ENCODE measurements around the gene R3HDM4.

R3HDM4 gene

DNA sequence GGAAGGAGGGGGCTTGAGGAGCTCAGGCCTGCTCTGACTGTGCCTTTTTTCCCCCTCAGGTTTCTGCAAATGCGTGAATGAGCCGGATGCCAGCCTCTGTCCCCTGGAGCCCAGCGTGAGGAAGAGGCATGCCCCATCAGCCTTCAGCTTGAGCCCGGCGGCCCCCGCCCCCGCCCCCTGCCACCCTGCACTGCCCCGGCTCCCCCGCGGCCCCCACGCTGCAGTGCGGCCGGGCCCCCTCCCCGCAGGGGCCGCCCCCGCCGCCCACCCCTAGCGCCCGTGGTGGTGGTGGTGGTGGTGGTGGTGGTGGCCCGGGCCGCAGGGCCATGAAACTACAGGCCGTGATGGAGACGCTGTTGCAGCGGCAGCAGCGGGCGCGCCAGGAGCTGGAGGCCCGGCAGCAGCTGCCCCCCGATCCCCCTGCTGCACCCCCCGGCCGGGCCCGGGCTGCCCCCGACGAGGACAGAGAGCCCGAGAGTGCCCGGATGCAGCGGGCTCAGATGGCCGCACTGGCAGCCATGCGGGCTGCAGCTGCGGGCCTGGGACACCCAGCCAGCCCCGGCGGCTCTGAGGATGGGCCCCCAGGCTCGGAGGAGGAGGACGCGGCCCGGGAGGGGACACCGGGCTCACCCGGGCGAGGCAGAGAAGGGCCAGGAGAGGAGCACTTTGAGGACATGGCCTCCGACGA lies 16.3 kb upstream of the R3HDM4 start:
- DNase-seq, result no peak

DNA sequence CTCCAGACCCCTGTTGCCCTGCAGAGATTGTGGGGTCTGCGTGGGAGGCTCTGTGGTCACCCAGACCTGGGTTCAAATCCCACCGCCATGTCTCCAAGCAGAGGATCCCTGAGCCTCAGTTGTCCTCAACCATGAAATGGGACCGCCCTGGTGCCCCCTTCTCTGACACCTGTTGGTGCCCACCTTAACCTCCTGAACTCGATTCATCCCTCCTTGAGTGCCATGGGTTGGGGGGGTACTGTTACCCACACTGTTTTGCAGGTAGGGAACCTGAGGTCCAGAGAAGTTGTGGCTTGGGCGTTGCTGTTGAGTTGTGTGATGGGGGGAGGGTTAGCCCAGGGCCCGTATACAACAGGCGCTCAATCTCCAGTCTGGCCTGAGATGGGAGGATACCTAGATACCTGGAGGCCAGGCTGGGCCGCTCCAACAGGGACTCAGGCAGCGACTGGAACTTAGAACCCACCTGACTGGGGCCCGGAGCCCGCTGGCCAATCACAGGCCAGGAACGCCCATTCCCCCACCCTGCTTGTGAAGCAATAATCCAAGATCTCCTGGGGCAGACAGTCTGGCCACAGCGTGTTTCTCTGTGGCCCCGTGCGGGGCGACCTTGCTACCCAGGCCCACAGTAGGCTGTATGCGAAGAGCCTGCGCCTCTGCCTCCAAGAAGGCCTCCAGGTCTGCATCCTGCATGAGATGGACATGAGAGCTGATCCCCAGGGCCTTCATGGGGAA lies 15.6 kb upstream of the R3HDM4 start:
- DNase-seq, result no peak

GRCh38 chr19:927780-928401 lies 14.9 kb upstream of the R3HDM4 start:
- no peak for DNase-seq

GRCh38 chr19:927351-927779 lies 14.3 kb upstream of the R3HDM4 start:
- no peak for DNase-seq

DNA sequence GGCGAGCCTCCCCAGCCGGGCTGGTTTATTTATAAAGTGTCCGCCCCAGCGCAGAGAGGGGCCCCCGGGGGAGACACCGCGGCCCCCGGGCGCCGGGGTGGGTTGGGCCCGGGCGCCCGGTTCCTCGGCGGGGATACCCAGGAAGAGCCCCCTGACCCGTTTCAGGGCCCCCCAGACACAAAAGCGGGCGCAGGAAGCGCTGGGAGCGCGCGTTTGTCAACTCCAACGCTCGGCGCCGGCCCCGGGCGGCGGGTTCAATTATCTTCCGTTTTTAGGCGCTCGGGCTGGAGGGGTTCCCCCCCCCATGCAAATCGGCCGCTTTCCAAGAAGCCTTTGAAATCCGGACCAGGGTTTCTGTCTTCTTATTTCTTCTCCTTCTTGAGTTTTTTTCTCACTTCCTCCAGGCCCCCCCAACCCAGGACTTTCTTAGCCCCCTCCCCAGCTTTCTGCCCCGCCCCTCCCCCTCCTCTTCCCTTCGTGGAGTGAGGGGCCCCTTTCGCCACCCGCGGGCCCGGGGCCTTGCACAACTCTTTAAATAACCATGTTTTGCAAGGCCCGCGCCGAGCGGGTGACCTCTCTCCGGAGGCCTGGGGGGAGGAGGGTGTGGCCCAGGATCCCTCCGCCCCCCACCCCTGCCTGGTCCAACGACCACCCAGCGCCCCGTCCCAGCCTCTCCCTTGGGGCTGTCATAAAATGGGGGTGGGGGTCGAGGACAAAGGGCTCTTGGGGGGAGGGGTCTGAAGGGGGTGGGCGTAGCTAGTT lies 13.8 kb upstream of the R3HDM4 start:
- no peak for DNase-seq

DNA sequence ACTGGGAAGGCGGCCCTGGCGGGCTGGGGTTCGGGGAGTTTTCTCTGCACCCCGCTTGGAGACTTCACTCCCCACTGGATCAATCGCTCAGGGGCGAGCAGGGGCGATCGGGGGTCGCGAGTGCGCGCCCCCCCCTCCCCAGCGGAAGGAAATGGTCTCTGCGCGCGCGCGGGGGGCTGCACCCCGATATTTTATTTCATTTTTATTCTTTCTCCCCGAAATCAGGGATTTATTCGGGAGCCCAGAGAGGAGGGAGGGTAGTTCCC lies 13.2 kb upstream of the R3HDM4 start:
- no peak for DNase-seq

DNA sequence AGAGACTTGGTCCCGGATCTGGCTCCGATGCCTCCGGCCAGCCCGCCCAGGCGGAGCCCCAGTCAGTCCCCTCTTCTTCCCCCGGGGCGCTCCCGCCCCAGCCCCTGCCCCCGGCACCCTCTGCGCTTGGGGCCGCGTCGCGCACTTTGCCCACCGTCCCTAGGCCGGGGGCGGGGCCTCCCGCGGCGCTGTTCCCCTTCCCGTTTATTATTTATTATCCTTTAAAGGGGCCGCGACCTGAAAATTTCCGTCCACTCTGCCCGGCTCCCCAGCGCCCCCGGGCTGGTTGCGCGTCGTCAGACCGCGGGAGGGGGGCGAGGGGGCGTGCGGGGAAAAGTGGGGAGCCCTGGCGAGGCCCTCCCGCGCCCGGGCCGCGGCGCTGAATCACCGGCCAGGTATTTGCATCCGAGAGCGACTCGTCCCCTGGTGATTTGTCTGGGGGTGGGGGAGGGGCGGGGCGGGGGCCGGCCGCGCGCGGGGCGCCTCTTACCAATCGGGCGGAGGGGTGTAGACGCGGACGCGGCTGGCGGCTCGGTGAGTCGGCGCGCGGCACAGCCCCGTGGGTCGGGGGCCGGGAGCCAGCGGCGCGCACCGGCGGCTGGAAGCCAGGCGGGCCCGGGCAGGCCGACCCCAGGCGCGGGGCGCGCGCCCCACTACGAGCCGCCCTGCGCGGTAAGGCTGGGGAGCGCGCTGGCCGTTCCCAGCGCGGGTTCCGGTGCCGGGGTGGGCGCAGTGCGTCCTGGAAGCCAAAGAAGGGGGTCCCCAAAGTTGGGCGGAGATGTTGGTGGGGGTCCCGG lies 12.7 kb upstream of the R3HDM4 start, which contains the start of gene ARID3A:
ARID3A (plus strand) TSS at position 510 of the 797 bp plus-strand sequence. CDS start 3,494 bp downstream, outside the sequence.
- no peak for DNase-seq

DNA sequence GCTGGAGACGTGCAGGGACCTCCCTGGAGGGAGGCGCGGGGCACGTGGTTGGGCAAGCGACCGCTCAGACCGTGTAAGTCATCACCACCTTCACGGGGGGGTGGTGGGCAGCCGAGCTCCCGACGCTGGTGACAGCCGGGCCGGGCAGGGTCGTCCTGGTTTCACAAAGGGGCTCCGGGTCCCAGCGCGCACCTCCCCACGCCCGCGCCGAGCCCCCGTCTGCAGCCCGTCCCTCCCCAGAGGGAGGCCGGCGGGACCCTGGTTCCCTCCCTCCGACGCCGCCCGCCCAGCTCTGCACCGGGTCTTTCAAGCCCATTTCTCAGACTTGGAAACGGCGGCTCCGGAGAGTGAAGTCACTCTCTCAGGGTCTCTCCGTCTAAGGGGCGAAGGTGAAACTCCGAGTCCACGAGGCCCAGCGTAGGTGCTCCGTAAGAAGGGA lies 12.1 kb upstream of the R3HDM4 start:
- DNase-seq, result no peak

DNA sequence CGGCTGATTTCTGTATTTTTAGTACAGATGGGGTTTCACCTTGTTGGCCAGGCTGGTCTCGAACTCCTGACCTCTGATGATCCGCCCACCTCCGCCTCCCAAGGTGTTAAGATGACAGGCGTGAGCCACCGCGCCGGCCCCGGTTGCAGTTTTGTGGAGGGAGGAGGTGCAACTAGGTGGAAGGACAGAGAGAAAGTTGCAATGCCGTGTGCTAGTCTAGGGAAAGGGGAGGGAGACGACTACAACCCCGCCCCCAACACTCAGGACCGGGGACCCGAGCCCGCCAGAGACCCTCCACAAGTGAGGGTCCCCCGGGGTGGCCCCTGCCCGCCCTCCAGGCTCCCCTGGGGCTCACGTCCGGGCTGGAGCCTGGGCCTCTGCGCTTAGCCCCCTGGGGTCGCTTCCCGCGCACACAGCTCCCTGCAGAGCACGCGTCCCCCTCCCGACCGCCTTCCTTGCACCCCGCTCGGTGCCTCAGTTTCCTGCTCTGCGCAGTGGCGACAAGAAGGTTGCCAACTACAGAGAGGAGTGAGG lies 11.6 kb upstream of the R3HDM4 start:
- no peak for DNase-seq

DNA sequence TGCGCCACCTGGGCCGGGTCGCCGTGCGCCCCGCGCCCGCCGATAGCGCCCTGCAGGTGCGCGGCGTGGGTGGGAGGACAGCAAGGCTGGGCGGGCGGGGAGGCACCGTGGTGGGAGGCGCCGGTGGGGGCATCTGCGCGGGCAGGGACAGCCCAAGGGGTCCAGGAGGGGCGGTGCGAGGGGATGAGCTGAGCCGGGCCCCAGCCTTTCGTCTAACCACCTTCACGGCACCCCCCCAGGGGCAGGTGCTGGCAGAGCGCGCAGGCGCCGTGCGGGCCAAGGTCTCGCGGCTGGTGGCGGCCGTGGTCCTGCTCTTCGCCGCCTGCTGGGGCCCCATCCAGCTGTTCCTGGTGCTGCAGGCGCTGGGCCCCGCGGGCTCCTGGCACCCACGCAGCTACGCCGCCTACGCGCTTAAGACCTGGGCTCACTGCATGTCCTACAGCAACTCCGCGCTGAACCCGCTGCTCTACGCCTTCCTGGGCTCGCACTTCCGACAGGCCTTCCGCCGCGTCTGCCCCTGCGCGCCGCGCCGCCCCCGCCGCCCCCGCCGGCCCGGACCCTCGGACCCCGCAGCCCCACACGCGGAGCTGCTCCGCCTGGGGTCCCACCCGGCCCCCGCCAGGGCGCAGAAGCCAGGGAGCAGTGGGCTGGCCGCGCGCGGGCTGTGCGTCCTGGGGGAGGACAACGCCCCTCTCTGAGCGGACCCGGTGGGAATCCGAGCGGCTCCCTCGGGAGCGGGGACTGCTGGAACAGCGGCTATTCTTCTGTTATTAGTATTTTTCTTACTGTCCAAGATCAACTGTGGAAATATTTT lies 7.2 kb upstream of the R3HDM4 start:
- no peak for DNase-seq

GRCh38 chr19:919199-920050 lies 6.4 kb upstream of the R3HDM4 start:
- no peak for DNase-seq

- DNase-seq, result no peak
These were observed 5.6 kb upstream of the R3HDM4 start for GRCh38 chr19:918481-919198.

GRCh38 chr19:918152-918437 lies 5.1 kb upstream of the R3HDM4 start:
- no peak for DNase-seq

DNA sequence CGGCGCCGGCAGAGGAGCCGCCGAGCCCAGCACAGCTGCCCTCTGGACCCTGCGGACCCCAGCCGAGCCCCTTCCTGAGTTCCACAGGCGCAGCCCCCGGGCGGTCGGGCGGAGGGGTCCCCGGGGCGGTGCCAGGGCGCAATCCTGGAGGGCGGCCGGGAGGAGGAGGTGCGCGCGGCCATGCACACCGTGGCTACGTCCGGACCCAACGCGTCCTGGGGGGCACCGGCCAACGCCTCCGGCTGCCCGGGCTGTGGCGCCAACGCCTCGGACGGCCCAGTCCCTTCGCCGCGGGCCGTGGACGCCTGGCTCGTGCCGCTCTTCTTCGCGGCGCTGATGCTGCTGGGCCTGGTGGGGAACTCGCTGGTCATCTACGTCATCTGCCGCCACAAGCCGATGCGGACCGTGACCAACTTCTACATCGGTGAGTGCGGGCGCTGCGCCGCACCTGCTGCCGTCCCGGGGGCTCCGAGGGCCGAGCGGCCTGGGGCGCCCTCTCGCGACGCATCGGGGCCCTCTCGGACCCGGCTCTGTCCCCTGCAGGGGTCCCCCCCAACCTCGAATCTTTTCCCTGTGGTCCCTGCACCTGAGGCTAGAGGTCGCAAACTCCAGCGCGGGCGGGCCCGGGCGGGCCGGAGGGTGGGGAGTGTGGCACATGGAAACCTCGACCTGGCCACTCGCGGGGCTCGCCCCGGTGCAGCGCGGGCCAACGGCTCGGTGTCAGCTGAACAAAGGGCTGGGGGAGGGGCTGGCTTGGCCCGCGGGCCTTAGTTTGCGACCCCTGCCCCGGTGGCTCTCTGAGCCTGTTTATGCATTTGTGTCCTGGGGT lies 4.5 kb upstream of the R3HDM4 start, which contains the start of gene KISS1R:
KISS1R (plus strand) TSS at position 11 of the 829 bp plus-strand sequence; CDS start at position 181, 170 bp downstream.
- no peak for DNase-seq

DNA sequence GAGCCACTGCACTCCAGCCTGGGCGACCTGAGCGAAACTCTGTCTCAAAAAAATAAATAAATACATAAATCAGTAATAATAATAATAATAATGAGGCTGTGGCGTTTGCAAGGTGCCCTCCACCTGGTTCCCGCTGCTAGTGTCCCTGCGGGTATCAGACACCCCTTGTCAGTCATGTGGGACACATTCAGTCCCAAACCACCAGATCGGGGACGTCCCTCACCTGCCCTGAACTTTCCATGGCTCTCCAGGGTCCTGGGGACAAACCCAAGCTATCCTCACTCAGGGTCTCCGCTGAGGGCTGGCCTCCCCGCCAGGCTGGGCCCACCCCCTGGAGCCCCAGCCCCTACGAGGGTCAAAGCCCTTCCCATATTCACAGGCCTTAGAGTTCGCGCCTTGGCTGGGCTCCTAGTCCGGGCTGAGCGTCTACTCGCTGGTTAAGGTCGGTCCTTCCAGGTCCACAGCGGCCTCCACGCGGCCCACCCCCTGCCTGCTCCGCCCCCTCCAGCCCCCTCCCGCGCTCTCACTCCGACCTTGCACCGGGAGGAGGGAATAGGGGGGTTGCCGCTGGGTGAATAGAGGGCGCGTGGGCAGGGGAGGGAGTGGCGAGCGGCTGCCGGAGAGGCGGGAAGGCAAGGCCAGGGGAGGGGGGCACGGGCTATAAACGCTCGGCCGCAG lies 3.8 kb upstream of the R3HDM4 start:
- DNase-seq, result no peak

DNA sequence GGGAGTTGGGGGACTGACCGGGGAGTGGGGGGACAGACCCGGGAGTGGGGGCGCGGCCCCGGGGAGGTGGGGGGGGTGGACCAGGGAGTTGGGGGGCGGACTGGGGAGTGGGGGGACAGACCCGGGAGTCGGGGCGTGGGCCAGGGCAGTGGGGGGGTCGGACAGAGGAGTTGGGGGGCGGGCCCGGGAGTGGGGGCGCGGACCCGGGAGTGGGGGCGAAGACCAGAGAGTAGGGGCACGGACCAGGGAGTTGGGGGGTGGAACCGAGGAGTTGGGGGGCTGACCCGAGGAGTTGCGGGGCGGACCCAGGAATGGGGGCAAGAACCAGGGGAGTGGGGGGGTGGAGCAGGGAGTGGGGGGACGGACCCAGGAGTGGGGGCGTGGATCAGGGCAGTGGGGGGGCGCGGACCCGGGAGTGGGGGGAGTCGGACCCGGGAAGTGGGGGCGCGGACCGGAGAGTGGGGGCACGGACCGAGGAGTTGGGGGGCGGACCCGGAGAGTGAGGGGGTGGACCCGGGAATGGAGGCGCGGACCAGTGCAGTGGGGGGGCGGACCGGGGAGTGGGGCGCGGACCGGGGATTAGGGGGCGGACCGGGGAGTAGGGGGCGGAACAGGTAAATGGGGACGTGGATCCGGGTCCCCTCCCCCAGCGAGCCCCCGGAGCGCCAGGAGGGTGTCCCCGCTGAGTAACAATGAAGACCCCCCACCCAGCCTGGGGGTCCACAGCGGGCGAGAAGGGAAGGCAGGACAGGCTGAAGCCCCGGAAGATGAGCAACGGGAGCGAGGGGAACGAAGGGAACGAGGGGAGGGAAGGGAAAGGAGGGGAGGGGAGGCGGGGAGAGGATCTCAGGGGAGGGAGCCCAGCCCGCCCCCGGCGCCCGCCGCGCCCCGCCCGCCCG lies 589 bp downstream of the R3HDM4 start:
- DNase-seq, result no peak
